ENCODE data around the gene EPS15.

DNA sequence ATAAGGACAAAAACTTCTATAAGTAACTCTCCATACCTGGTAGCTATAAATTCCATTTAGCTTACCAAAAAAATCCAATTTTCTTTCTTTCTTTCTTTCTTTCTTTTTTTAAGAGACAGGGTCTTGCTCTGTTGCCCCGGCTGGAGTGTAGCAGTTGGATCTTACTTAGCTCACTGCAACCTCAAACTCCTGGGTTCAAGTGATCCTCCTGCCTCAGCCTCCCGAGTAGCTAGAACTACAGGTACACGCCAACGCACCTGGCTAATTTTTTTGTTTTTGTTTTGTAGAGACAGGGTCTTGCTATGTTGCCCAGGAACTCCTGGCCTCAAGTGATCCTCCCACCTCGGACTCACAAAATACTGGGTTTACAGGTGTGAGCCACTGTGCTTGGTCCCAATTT lies 75.5 kb downstream of the EPS15 start:
- no peak for TF ChIP-seq U2AF1 (optimal IDR thresholded peaks at IDR 0.05; ENCODE audit: low read depth, low read length)
- no peak for TF ChIP-seq NFYB (CRISPR knock-in tag; IDR thresholded peaks at IDR 0.05)
- TF ChIP-seq ZSCAN20 (CRISPR knock-in tag; IDR thresholded peaks at IDR 0.05; ENCODE audit: borderline replicate concordance): no peak
- no peak for TF ChIP-seq FOXP1 (IDR thresholded peaks at IDR 0.05)
- no peak for TF ChIP-seq FOXP1 (CRISPR knock-in tag; IDR thresholded peaks at IDR 0.05)
- no peak for TF ChIP-seq ZNF124 (CRISPR knock-in tag; IDR thresholded peaks at IDR 0.05)
- TF ChIP-seq, protein P1, sequence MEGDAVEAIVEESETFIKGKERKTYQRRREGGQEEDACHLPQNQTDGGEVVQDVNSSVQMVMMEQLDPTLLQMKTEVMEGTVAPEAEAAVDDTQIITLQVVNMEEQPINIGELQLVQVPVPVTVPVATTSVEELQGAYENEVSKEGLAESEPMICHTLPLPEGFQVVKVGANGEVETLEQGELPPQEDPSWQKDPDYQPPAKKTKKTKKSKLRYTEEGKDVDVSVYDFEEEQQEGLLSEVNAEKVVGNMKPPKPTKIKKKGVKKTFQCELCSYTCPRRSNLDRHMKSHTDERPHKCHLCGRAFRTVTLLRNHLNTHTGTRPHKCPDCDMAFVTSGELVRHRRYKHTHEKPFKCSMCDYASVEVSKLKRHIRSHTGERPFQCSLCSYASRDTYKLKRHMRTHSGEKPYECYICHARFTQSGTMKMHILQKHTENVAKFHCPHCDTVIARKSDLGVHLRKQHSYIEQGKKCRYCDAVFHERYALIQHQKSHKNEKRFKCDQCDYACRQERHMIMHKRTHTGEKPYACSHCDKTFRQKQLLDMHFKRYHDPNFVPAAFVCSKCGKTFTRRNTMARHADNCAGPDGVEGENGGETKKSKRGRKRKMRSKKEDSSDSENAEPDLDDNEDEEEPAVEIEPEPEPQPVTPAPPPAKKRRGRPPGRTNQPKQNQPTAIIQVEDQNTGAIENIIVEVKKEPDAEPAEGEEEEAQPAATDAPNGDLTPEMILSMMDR (CRISPR knock-in tag; IDR thresholded peaks at IDR 0.05): no peak
- no peak for TF ChIP-seq CEBPB (IDR thresholded peaks at IDR 0.05; ENCODE audit: borderline replicate concordance, low read depth, low read length)
- no peak for TF ChIP-seq EHMT2 (IDR thresholded peaks at IDR 0.05; ENCODE audit: borderline replicate concordance, low read depth, low read length)
- TF ChIP-seq, protein P2, sequence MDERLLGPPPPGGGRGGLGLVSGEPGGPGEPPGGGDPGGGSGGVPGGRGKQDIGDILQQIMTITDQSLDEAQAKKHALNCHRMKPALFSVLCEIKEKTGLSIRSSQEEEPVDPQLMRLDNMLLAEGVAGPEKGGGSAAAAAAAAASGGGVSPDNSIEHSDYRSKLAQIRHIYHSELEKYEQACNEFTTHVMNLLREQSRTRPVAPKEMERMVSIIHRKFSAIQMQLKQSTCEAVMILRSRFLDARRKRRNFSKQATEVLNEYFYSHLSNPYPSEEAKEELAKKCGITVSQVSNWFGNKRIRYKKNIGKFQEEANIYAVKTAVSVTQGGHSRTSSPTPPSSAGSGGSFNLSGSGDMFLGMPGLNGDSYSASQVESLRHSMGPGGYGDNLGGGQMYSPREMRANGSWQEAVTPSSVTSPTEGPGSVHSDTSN (CRISPR knock-in tag; IDR thresholded peaks at IDR 0.05): no peak
- TF ChIP-seq JUND (CRISPR knock-in tag; IDR thresholded peaks at IDR 0.05): no peak
- TF ChIP-seq, protein P3, sequence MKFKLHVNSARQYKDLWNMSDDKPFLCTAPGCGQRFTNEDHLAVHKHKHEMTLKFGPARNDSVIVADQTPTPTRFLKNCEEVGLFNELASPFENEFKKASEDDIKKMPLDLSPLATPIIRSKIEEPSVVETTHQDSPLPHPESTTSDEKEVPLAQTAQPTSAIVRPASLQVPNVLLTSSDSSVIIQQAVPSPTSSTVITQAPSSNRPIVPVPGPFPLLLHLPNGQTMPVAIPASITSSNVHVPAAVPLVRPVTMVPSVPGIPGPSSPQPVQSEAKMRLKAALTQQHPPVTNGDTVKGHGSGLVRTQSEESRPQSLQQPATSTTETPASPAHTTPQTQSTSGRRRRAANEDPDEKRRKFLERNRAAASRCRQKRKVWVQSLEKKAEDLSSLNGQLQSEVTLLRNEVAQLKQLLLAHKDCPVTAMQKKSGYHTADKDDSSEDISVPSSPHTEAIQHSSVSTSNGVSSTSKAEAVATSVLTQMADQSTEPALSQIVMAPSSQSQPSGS (CRISPR knock-in tag; IDR thresholded peaks at IDR 0.05): no peak
- no peak for TF ChIP-seq YY1 (IDR thresholded peaks at IDR 0.05; ENCODE audit: insufficient read depth, insufficient replicate concordance, low read depth, low read length)
- TF ChIP-seq, protein P4, sequence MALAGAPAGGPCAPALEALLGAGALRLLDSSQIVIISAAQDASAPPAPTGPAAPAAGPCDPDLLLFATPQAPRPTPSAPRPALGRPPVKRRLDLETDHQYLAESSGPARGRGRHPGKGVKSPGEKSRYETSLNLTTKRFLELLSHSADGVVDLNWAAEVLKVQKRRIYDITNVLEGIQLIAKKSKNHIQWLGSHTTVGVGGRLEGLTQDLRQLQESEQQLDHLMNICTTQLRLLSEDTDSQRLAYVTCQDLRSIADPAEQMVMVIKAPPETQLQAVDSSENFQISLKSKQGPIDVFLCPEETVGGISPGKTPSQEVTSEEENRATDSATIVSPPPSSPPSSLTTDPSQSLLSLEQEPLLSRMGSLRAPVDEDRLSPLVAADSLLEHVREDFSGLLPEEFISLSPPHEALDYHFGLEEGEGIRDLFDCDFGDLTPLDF (CRISPR knock-in tag; IDR thresholded peaks at IDR 0.05): no peak
